ENCODE measurements around the gene ZDHHC5.

- TF ChIP-seq CTCF (IDR thresholded peaks at IDR 0.05; ENCODE audit: insufficient read depth, low read depth, low read length), result no peak
- no peak for TF ChIP-seq EZH2 (IDR thresholded peaks at IDR 0.05; ENCODE audit: insufficient read depth, low read length)
These were observed 12.6 kb downstream of the ZDHHC5 start for GRCh38 chr11:57680552-57680874.

Measured in astrocyte (in vitro differentiated cells and primary cell).